ENCODE measurements around the gene HNRNPC.
"Not testable (repeated sequence)": the region's sequence is repeated elsewhere in the genome, so short reads cannot be mapped to it uniquely, and the experiment has no call there.

Gene HNRNPC

DNA sequence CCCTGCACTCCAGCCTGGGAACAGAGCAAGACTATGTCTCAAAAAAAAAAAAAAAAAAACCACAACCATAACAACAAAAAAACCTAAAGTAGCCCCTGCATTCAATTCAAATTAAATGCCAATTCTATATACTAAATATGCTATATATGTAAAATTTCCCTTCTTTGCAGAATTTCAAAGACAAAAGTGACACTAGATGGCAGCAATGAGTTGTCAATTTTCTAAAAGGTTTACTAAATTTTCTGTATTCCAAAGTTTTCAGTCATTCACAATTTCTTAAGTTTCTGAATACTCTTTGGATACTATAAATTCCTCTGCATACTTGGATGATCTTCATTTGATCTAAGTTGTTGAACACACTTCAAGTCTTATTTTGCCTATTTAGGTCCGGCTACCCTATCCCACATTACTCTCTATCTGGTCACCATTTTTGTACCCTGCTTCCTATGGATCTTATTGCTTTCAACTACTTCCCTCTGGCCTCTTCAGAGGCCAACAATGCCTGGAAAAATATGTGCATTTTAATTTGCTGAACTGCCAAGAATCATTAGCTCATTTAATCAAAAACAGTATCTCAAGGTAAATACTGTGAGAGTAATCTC, 27.9 kb downstream of the HNRNPC start:
- no peak for DNase-seq

- DNase-seq, result no peak
These were observed 28.8 kb downstream of the HNRNPC start for GRCh38 chr14:21240417-21240816.

- DNase-seq, result no peak
These were observed 30.3 kb downstream of the HNRNPC start for GRCh38 chr14:21238823-21239518.

GRCh38 chr14:21236948-21237797, 32.1 kb downstream of the HNRNPC start:
- no peak for DNase-seq

- DNase-seq, result no peak
These were observed 35.1 kb downstream of the HNRNPC start for GRCh38 chr14:21234112-21234511.

- no peak for DNase-seq
These were observed 35.7 kb downstream of the HNRNPC start for GRCh38 chr14:21233457-21234076.

DNA sequence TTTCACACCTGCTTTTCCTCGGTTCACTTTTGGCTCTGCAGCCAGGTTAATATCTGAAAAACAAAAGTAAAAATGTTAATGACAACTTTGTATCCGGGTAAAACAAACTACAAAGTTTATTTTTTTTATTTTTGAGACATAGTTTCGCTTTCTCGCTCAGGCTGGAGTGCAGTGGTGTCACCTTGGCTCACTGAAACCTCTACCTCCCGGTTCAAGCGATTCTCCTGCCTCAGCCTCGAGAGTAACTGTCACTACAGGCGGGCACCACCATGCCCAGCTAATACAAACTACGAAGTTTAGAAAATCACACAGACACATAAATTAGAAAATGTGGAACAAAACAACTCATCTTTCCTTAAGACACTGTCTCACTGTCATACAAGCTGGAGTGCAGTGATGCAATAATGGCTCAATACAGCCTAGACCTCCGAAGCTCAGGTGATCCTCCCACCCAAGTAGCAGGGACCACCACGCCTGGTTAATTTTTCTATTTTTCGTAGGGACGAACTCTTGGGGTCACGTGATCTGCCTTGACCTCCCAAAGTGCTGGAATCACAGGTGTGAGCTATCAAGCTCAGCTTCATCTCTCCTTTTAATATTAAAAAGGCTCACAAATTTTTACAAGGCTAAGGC, 38.1 kb downstream of the HNRNPC start:
- no peak for DNase-seq

GRCh38 chr14:21229821-21230220, 39.4 kb downstream of the HNRNPC start:
- DNase-seq, result no peak

- DNase-seq, result no peak
These were observed 41.3 kb downstream of the HNRNPC start for GRCh38 chr14:21227981-21228380.

DNA sequence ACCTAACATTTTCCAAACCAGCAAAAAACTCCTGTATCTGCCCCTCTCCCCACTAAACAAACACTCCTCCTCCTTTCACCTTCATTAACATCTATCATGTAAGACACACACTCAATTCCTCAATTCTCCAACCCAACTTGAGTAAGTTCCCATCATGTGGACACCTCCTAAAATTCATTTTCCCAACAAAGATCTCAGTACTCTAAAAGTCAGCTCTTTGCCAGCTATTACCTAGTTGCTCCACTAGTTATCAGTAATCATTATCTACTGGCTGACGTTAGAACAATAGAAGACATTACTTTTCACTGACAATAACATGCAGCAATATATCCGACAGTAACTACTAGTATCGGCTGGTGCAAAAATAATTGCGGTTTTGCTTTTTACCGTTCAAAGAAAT, 42.1 kb downstream of the HNRNPC start:
- DNase-seq, result no peak

DNA sequence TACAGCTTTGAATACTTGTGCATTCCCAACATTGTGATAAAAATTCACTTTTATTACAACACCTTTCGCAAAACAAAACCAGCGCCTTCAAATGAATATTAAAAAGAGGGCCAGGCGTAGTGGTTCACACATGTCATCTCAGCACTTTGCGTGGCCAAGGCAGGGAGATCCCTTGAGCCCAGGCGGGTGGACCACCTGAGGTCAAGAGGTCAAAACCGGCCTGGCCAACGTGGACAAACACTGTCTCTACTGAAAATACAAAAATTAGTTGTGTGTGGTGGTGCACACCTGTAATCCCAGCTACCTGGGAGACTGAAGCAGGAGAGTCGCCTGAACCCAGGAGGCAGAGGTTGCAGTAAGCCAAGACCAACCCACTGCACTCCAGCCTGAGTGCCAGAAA, 42.8 kb downstream of the HNRNPC start:
- no peak for DNase-seq

- not testable (repeated sequence) for DNase-seq
These were observed 44.1 kb downstream of the HNRNPC start for GRCh38 chr14:21225164-21225563.

DNA sequence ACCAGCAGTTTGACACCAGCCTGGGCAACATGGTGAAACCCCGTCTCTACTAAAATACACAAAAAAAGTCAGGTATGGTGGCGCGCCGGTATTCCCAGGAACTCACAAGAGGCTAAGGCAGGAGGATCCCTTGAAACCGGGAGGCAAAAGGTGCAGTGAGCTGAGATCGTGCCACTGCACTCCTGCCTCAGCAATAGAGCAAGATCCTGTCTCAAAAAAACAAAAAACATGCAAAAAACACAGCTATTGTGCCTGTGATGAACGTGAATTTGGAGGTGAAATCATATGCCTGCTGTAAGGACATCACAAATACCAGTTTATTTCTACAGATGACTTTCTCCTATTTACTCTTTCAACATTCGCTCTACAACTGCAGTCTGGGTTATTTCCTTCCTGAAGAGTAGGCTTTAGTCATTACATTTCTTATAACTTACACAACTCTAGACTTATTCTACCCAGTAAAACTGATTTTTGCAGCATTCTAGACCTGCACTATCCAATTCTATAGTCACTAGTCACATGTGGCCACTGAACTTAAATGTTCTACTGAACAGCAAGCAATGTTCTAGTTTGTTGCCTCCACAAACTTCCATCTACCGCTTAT, 48.3 kb downstream of the HNRNPC start:
- no peak for DNase-seq

GRCh38 chr14:21219561-21220111, 49.6 kb downstream of the HNRNPC start:
- no peak for DNase-seq

DNA sequence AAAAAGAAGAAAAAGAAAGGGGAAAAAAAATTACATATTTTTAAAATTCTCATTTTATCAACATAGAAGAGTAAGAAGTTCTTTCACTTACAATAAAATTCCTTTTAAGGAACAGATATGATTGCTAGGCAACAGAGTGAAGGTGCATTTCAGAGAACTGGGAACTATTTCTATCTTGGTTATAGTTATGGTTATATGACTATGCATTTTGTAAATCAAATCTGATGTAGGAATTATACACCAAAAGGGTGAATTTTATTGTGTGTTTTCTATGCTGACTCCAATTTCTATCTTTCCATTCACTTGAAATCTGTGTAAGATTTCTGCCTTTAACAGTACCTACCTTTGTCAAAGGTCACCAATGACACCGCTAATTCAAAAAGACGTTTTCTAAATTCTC, 50.1 kb downstream of the HNRNPC start:
- no peak for DNase-seq

DNA sequence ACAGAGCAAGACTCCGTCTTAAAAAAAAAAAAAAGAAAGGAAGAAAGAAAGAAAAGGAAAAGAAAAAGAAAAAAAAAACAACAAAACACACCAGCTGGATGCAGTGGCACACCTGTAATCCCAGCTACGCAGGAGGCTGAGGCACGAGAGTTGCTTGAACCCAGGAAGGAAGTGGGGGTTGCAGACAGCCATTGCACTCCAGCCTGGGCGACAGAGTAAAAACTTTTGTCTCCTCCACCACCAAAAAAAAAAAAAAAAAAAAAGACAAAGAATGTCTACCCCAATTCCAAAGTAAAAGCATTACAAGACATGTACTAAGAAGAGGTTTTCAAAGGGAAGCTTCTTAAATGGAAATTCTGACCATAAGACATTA, 53.4 kb downstream of the HNRNPC start:
- no peak for DNase-seq

DNA sequence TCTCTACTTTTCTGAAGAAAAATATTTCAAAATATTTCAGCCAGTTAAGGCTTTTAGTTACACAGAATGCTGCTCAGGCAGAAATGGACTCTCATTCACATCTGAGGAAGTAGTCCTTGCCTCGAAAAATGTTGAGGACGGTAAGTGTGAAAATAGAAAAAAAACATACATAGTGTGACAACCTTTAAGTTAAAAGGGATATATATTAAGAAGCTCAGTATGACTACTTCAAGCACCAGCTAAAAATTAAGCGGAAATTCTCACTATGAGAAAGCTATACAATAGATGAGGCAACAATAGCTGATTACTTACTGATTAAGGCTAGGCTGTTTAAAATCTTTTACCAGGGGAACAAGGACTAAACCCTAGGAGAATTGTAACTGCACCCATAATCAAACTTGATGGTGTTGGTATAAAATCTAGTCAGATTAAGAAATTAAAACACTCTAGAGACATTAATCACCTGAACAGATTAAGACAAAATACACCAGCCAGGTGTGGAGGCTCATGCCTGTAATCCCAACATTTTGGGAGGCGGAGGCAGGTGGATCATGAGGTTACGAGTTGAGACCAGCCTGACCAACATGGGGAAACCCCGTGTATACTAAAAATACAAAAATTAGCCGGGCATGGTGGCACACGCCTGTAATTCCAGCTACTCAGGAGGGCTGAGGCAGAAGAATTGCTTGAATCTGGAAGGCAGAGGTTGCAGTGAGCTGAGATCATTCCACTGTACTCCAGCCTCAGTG, 53.9 kb downstream of the HNRNPC start:
- no peak for DNase-seq

- no peak for DNase-seq
These were observed 55.6 kb downstream of the HNRNPC start for GRCh38 chr14:21213652-21214051.

GRCh38 chr14:21212824-21213223, 56.4 kb downstream of the HNRNPC start:
- DNase-seq, result not testable (repeated sequence)

GRCh38 chr14:21211509-21211908, 57.7 kb downstream of the HNRNPC start:
- DNase-seq, result no peak

DNA sequence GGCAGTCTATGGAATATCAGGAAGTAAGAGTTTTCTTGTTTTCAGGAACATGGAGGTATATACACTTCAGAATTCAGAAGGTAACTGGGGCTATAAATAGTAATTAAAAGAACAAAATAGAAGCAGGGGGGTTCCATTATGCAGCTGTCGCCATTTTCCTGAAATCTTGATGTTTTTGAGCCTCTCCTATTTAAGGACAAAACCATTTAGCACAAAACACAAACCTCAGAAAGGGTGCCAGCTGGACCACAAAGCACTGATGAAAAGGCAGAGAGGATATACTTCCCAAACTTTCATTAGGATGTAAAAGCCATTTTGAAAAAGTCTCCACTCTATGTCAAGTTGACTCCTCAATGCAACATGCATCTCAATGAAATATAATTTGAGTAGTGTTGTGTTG, 59.2 kb downstream of the HNRNPC start:
- no peak for DNase-seq

GRCh38 chr14:21209185-21209584, 60.1 kb downstream of the HNRNPC start:
- no peak for DNase-seq

All from NCI-H1092 (cell line).